SK-N-SH treated with all-trans-retinoic acid at 6 μM for 48 hours (cell line): ENCODE results near the gene SUN5.

ENCODE experiments used
- ATAC-seq: fragments of 200-7000 bp; cut with Tn5 transposase; 3 replicates; pipeline ENCODE4 v1.9.1; 2020; ENCODE audit warnings: mild to moderate bottlenecking, moderate library complexity
- ARNTL ChIP-seq: fragments of 450-650 bp; formaldehyde crosslinking; IDR thresholded peaks from 2 replicates; pipeline ENCODE4 v1.5.0; 2020; ENCODE audit warnings: low read depth, mild to moderate bottlenecking, moderate library complexity, borderline replicate concordance
- BACH2 ChIP-seq: fragments of 250-450 bp; sonication (Bioruptor Pico); IDR thresholded peaks from 2 replicates; pipeline ENCODE4 v1.9.0; 2021; ENCODE audit warnings: mild to moderate bottlenecking, borderline replicate concordance
- CSDC2 ChIP-seq: fragments of 250-450 bp; sonication (Bioruptor Pico); IDR thresholded peaks from 2 replicates; pipeline ENCODE4 v1.5.0; 2020; ENCODE audit warnings: mild to moderate bottlenecking, moderate library complexity
- CSRNP3 ChIP-seq: fragments of 250-450 bp; sonication (Bioruptor Pico); IDR thresholded peaks from 2 replicates; pipeline ENCODE4 v1.5.1; 2021; ENCODE audit warnings: mild to moderate bottlenecking, moderate library complexity
- ESRRG ChIP-seq: fragments of 250-450 bp; sonication (Bioruptor Pico); IDR thresholded peaks from 2 replicates; pipeline ENCODE4 v1.6.1; 2021; ENCODE audit warnings: mild to moderate bottlenecking
- GLIS3 ChIP-seq: fragments of 250-450 bp; sonication (Bioruptor Pico); IDR thresholded peaks from 2 replicates; pipeline ENCODE4 v1.5.0; 2020; ENCODE audit warnings: mild to moderate bottlenecking, moderate library complexity
- ISL1 ChIP-seq: fragments of 250-450 bp; sonication (Bioruptor Pico); IDR thresholded peaks from 2 replicates; pipeline ENCODE4 v2.1.2; 2022; ENCODE audit warnings: mild to moderate bottlenecking, moderate library complexity
- OSR1 ChIP-seq: fragments of 250-450 bp; sonication (Bioruptor Pico); IDR thresholded peaks from 2 replicates; pipeline ENCODE4 v1.8.0; 2022; ENCODE audit warnings: moderate library complexity, mild to moderate bottlenecking, inconsistent platforms
- POU6F1 ChIP-seq: fragments of 250-450 bp; sonication (Bioruptor Pico); IDR thresholded peaks from 2 replicates; pipeline ENCODE4 v1.8.0; 2021; ENCODE audit warnings: low read depth, mild to moderate bottlenecking, moderate library complexity, borderline replicate concordance
- PPARA ChIP-seq: fragments of 250-450 bp; sonication (Bioruptor Pico); IDR thresholded peaks from 2 replicates; pipeline ENCODE4 v1.5.0; 2020; ENCODE audit warnings: mild to moderate bottlenecking, borderline replicate concordance
- RARB ChIP-seq: fragments of 250-450 bp; sonication (Bioruptor Pico); IDR thresholded peaks from 2 replicates; pipeline ENCODE4 v1.8.0; 2021; ENCODE audit warnings: mild to moderate bottlenecking, moderate library complexity
- SNAI2 ChIP-seq: fragments of 250-450 bp; sonication (Bioruptor Pico); IDR thresholded peaks from 2 replicates; pipeline ENCODE4 v1.5.0; 2020; ENCODE audit warnings: mild to moderate bottlenecking, moderate library complexity
- TCF4 ChIP-seq: fragments of 250-450 bp; sonication (Bioruptor Pico); IDR thresholded peaks from 2 replicates; pipeline ENCODE4 v1.8.0; 2021; ENCODE audit warnings: mild to moderate bottlenecking, moderate library complexity, borderline replicate concordance
- TOX ChIP-seq: fragments of 250-450 bp; sonication (Bioruptor Pico); IDR thresholded peaks from 2 replicates; pipeline ENCODE4 v1.8.0; 2021; ENCODE audit warnings: mild to moderate bottlenecking, moderate library complexity, borderline replicate concordance
- TSHZ2 ChIP-seq: fragments of 250-450 bp; sonication (Bioruptor Pico); IDR thresholded peaks from 2 replicates; pipeline ENCODE4 v1.5.0; 2020; ENCODE audit warnings: mild to moderate bottlenecking, moderate library complexity
- ZC3H10 ChIP-seq: fragments of 250-450 bp; sonication (Bioruptor Pico); IDR thresholded peaks from 2 replicates; pipeline ENCODE4 v1.5.1; 2021; ENCODE audit warnings: mild to moderate bottlenecking, moderate library complexity
- ZFP3 ChIP-seq: fragments of 250-450 bp; sonication (Bioruptor Pico); IDR thresholded peaks from 2 replicates; pipeline ENCODE4 v1.5.0; 2020; ENCODE audit warnings: mild to moderate bottlenecking, moderate library complexity
- ZFP30 ChIP-seq: fragments of 450-650 bp; formaldehyde crosslinking; IDR thresholded peaks from 2 replicates; pipeline ENCODE4 v1.5.0; 2022; ENCODE audit warnings: mild to moderate bottlenecking, moderate library complexity
- ZNF565 ChIP-seq: fragments of 450-650 bp; formaldehyde crosslinking; conservative IDR thresholded peaks from 2 replicates; pipeline ENCODE4 v1.5.0; 2020; ENCODE audit warnings: low read depth, mild to moderate bottlenecking, moderate library complexity
- ZNF70 ChIP-seq: fragments of 450-650 bp; formaldehyde crosslinking; IDR thresholded peaks from 2 replicates; pipeline ENCODE4 v1.5.0; 2020; ENCODE audit warnings: mild to moderate bottlenecking, moderate library complexity
- ZNF8 ChIP-seq: fragments of 450-650 bp; formaldehyde crosslinking; IDR thresholded peaks from 2 replicates; pipeline ENCODE4 v1.5.0; 2020; ENCODE audit warnings: mild to moderate bottlenecking, moderate library complexity
- TF ChIP-seq, protein P1 (sequence below): fragments of 250-450 bp; sonication (Bioruptor Pico); IDR thresholded peaks from 2 replicates; pipeline ENCODE4 v1.8.0; 2020; ENCODE audit warnings: mild to moderate bottlenecking, moderate library complexity, borderline replicate concordance
- TF ChIP-seq, protein P2 (sequence below): fragments of 250-450 bp; sonication (Bioruptor Pico); IDR thresholded peaks from 2 replicates; pipeline ENCODE4 v1.5.1; 2020; ENCODE audit warnings: low read depth, mild to moderate bottlenecking, moderate library complexity

The SUN5 gene

GRCh38 chr20:33033381-33033780 is 29.1 kb upstream of the SUN5 start:
- TF ChIP-seq ZNF70 (no peak), ESRRG (CRISPR knock-in tag) (no peak), PPARA (CRISPR knock-in tag) (no peak), TSHZ2 (CRISPR knock-in tag) (no peak), CSRNP3 (CRISPR knock-in tag) (no peak), TCF4 (CRISPR knock-in tag) (no peak), POU6F1 (CRISPR knock-in tag) (no peak), ISL1 (CRISPR knock-in tag) (no peak), ZFP3 (CRISPR knock-in tag) (no peak), SNAI2 (CRISPR knock-in tag) (no peak), TOX (no peak), CSDC2 (CRISPR knock-in tag) (no peak), ZNF565 (no peak), RARB (CRISPR knock-in tag) (no peak), ARNTL (CRISPR knock-in tag) (no peak)
- TF ChIP-seq, protein P1, sequence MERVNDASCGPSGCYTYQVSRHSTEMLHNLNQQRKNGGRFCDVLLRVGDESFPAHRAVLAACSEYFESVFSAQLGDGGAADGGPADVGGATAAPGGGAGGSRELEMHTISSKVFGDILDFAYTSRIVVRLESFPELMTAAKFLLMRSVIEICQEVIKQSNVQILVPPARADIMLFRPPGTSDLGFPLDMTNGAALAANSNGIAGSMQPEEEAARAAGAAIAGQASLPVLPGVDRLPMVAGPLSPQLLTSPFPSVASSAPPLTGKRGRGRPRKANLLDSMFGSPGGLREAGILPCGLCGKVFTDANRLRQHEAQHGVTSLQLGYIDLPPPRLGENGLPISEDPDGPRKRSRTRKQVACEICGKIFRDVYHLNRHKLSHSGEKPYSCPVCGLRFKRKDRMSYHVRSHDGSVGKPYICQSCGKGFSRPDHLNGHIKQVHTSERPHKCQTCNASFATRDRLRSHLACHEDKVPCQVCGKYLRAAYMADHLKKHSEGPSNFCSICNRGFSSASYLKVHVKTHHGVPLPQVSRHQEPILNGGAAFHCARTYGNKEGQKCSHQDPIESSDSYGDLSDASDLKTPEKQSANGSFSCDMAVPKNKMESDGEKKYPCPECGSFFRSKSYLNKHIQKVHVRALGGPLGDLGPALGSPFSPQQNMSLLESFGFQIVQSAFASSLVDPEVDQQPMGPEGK (CRISPR knock-in tag), result no peak
- no peak for ATAC-seq

GRCh38 chr20:33032555-33032954 is 28.3 kb upstream of the SUN5 start:
- ATAC-seq, result no peak
- TF ChIP-seq ZNF8 (CRISPR knock-in tag), result no peak
- TF ChIP-seq TCF4 (CRISPR knock-in tag), result no peak
- TF ChIP-seq ZFP30 (CRISPR knock-in tag), result no peak
- TF ChIP-seq, protein P2, sequence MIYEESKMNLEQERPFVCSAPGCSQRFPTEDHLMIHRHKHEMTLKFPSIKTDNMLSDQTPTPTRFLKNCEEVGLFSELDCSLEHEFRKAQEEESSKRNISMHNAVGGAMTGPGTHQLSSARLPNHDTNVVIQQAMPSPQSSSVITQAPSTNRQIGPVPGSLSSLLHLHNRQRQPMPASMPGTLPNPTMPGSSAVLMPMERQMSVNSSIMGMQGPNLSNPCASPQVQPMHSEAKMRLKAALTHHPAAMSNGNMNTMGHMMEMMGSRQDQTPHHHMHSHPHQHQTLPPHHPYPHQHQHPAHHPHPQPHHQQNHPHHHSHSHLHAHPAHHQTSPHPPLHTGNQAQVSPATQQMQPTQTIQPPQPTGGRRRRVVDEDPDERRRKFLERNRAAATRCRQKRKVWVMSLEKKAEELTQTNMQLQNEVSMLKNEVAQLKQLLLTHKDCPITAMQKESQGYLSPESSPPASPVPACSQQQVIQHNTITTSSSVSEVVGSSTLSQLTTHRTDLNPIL (CRISPR knock-in tag), result no peak
- TF ChIP-seq PPARA (CRISPR knock-in tag), result no peak
- no peak for TF ChIP-seq OSR1
- TF ChIP-seq ISL1 (CRISPR knock-in tag), result no peak
- no peak for TF ChIP-seq CSRNP3 (CRISPR knock-in tag)
- TF ChIP-seq ARNTL (CRISPR knock-in tag), result no peak
- TF ChIP-seq BACH2 (CRISPR knock-in tag), result no peak
- TF ChIP-seq ZNF70, result no peak
- no peak for TF ChIP-seq ESRRG (CRISPR knock-in tag)
- no peak for TF ChIP-seq SNAI2 (CRISPR knock-in tag)
- no peak for TF ChIP-seq GLIS3 (CRISPR knock-in tag)
- TF ChIP-seq, protein P1 (CRISPR knock-in tag), result no peak
- TF ChIP-seq CSDC2 (CRISPR knock-in tag), result no peak
- no peak for TF ChIP-seq ZC3H10 (CRISPR knock-in tag)
- no peak for TF ChIP-seq TSHZ2 (CRISPR knock-in tag)
